Suprapubic skin (tissue), 4 donors: ENCODE data around the gene SNX15.

Source experiments
- EP300 ChIP-seq: sonication (generic); formaldehyde crosslinking; IDR thresholded peaks from one replicate; pipeline ENCODE4 v1.6.1; 2017; ENCODE audit warnings: antibody characterized with exemption
- POLR2A ChIP-seq, 2 donors: fragments of 450-650 bp; IDR thresholded peaks; one replicate each; pipeline ENCODE4 v1.6.1; 2017; ENCODE audit warnings: antibody characterized with exemption in 2 of 2, mild to moderate bottlenecking in 2 of 2, moderate library complexity in 2 of 2
- POLR2AphosphoS5 ChIP-seq, 3 donors: sonication (generic); formaldehyde crosslinking; IDR thresholded peaks; one replicate each; pipeline ENCODE4 v1.6.1; 2017; ENCODE audit warnings: antibody characterized with exemption in 3 of 3
- TF ChIP-seq, protein P1 (sequence below), 2 donors: fragments of 200-600 bp in 1 of 2; fragments of 450-650 bp in 1 of 2; sonication (generic) in 1 of 2; IDR thresholded peaks; one replicate each; pipeline ENCODE4 v1.5.1; 2016 to 2019; ENCODE audit warnings: antibody characterized with exemption in 2 of 2, mild to moderate bottlenecking in 1 of 2, moderate library complexity in 1 of 2

DNA sequence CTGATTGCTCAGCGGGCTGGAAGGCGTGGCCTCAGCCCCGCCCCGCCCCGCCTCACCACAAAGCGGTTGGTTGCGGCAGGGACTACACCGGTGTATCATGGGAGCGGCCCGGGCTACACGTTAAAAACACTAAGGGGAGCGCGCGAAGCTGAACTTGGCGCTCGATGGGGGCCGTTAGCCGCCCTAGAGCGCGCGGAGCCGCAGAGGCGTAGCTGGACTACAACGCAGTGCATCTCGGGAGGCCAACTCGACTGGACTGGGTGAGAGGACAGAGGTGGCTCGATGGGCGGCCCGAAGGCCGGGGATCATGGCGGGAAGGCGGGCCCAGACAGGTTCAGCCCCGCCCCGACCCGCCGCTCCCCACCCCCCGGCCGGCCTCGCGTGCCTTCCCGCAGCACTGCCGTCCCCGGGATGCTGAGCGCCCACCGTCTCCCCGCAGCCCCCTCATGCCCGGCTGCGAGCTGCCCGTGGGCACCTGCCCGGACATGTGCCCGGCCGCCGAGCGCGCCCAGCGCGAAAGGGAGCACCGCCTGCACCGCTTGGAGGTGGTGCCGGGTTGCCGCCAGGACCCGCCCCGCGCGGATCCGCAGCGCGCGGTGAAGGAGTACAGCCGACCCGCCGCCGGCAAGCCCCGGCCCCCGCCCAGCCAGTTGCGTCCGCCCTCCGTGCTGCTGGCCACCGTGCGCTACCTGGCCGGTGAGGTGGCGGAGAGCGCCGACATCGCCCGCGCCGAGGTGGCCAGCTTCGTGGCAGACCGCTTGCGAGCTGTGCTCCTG, 13.8 kb downstream of the SNX15 start, which contains the start of gene SAC3D1:
- no peak for TF ChIP-seq POLR2AphosphoS5 (IDR thresholded peaks at IDR 0.05)
- TF ChIP-seq, protein P1, sequence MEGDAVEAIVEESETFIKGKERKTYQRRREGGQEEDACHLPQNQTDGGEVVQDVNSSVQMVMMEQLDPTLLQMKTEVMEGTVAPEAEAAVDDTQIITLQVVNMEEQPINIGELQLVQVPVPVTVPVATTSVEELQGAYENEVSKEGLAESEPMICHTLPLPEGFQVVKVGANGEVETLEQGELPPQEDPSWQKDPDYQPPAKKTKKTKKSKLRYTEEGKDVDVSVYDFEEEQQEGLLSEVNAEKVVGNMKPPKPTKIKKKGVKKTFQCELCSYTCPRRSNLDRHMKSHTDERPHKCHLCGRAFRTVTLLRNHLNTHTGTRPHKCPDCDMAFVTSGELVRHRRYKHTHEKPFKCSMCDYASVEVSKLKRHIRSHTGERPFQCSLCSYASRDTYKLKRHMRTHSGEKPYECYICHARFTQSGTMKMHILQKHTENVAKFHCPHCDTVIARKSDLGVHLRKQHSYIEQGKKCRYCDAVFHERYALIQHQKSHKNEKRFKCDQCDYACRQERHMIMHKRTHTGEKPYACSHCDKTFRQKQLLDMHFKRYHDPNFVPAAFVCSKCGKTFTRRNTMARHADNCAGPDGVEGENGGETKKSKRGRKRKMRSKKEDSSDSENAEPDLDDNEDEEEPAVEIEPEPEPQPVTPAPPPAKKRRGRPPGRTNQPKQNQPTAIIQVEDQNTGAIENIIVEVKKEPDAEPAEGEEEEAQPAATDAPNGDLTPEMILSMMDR (IDR thresholded peaks at IDR 0.05): no peak
- no peak for TF ChIP-seq POLR2A (IDR thresholded peaks at IDR 0.05)
- TF ChIP-seq EP300: no peak
